NOMO-1 treated with DMSO at 0.1 percent for 48 hours (cell line): ENCODE data around the gene HRC.
A peak's percentile ranks its signal among the peaks of the same experiment; 100 is the strongest.
"Not testable (repeated sequence)": the region's sequence is repeated elsewhere in the genome, so short reads cannot be mapped to it uniquely, and the experiment has no call there.

Source experiments
- DNase-seq: peaks from one replicate; lab custom pipeline; 2025; ENCODE audit not compliant: unreplicated experiment; lab: John Stamatoyannopoulos, UW

HRC gene

DNA sequence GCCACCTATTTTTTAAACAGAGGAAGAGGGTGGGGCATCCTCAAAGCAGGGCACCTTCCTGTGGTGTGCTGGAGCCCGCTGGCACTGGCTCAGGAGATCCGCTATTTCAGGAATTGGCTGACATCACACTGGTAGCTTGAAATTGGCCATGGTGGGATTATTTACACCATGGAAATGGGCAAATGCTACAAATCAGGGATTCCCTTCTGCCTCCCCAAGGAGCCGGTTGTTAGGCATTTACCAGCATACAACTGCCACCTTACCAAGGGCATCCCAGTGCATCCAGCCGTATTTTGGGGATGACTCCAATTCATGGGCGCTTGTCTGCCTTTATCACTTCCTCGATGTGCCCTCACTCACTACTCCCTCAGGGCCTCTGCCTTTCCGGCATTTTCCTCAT lies 14.2 kb downstream of the HRC start:
- no peak for DNase-seq

- DNase-seq: no peak
These were observed 18.4 kb downstream of the HRC start for GRCh38 chr19:49136771-49137171.

DNA sequence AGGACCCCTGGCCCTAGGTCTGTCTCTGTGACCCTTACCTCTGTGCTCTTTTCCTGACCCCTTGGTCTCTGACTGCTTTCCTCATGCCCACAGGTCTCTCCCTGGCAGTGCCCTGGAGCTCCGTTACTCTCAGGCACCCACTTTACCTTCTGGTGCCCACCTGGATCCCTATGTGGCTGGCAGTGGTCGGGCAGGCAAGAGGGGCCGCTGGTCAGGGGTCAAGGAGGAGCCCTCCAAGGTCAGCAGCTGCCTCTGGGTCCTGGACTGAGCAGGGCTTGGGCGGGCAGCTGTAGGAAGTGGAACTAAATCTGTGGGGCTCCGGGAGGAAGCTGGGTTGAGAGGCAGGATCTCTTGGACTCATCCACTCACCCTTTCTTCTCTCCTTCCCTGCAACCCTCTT lies 19.5 kb downstream of the HRC start:
- no peak for DNase-seq

DNA sequence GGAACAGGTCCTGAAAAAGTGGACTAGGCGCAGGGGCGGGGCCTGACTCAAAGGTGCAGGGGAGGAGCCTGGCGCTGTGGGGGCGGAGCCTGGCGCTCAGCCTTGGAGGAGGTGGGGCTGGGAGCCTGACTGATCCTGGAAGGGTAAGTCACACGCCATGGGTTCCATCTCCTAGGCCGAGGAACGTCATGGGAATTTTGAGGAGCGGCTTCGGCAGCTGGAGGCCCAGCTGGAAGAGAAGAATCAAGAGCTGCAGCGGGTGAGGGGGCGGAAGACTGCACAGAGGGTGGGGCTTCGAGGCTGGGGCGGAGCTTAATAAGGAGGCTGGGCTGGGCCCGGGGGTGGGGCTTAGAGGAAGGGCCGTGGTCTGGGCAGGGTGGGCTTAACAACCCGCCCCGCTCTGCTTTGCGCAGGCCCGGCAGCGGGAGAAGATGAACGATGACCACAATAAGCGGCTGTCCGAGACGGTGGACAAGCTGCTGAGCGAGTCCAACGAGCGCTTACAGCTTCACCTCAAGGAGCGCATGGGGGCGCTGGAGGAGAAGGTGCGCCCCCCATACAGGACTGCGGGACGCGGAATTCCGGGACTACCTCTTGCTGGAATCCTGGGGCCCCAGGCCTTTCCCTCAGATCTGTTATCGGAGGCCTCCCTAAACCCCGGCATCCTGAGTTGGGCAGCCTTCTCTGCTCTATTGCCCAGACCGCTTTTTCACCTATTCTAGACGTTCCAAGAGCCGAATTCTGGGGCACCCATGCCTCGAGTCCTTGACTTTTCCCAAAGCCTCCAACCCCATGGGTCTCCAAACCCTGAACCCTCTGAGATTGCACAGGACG lies 21.4 kb downstream of the HRC start:
- DNase-seq: no peak

- DNase-seq: no peak
These were observed 22.1 kb downstream of the HRC start for GRCh38 chr19:49132974-49133609.

GRCh38 chr19:49130325-49130724 lies 24.9 kb downstream of the HRC start:
- DNase-seq: no peak

- no peak for DNase-seq
These were observed 26.0 kb downstream of the HRC start for GRCh38 chr19:49129238-49129583.

DNA sequence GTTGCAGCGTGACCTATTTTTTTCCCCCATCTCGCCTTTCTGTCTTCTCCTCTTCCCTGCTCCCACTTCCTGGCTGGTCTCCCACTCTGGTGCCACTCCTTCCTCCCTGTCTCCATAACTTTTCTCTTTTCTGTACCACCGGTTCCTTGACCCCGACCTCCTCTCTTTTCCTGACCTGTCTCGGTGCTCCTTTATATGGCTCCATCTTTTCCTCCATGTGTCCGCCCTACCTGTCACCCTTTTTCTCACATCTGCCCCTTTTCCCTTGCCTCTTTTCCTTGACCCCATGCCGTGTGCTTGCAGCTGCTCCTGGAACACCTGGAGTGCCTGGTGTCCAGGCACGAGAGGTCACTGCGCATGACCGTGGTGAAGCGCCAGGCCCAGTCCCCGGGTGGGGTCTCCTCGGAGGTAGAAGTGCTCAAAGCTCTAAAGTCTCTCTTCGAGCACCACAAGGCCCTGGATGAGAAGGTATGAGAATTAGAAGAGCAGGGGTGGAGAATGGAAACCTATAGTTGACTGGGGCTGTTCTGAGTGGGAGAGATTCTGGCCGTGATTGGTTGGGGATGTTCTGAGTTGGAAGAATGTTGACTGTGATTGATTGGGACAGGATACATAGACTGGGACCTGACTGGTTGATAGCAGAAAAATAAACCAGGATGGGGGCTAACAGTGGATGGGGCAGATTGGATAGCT lies 26.5 kb downstream of the HRC start:
- DNase-seq: no peak

GRCh38 chr19:49127674-49128544 lies 27.3 kb downstream of the HRC start:
- DNase-seq: peak; percentile 92

DNA sequence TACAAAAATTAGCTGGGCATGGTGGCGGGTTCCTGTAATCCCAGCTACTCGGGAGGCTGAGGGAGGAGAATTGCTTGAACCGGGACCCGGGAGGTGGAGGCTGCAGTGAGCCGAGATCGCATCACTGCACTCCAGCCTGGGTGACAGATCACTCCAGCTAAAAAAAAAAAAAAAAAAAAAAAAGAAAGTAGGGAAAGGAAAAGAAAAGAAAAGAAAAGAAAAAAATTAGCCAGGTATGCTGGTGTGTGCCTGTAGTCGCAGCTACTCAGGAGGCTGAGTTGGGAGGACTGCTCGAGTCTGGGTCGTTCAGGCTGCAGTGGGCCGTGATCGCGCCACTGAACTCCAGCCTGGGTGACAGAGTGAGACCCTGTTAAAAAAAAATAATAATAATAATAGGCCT lies 28.0 kb downstream of the HRC start:
- DNase-seq: not testable (repeated sequence)

GRCh38 chr19:49126575-49126974 lies 28.6 kb downstream of the HRC start:
- no peak for DNase-seq

DNA sequence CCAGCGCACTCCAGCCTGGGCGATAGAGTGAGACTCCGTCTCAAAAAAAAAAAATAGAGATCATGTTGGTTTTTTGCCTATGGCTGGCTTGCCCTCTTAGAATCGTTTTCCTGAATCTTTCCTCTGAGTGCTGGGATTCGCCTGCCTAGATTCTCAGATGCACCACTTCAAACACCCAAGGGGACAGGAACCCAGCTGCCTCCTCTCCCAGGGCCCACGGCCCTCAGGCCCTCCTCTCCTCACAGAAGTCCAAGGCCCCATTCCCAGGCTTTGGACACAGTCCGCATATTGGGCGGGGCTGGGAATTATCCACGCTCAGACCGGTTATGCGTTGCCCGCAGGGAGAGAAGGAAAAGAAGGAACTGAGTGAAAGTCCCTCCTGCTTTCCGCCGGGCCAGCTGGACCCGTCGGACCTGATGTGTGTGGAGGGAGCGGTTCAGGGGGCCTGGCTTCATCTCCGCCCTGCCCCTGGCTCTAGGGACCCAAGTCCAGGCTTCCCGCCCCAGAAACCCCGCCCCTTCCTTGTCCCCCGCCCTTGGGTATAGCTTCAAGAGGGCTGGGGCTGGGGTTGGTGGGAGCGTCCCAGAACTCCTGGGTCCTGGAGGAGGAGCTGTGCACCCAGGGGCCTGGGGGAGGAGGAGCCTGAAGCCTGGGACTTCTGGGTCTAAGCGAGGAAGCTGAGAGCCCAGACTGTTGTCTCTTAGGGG lies 30.0 kb downstream of the HRC start:
- no peak for DNase-seq

GRCh38 chr19:49123285-49123684 lies 31.9 kb downstream of the HRC start:
- not testable (repeated sequence) for DNase-seq

GRCh38 chr19:49121841-49122240 lies 33.4 kb downstream of the HRC start:
- DNase-seq: not testable (repeated sequence)

- DNase-seq: no peak
These were observed 34.3 kb downstream of the HRC start for GRCh38 chr19:49120868-49121267.

DNA sequence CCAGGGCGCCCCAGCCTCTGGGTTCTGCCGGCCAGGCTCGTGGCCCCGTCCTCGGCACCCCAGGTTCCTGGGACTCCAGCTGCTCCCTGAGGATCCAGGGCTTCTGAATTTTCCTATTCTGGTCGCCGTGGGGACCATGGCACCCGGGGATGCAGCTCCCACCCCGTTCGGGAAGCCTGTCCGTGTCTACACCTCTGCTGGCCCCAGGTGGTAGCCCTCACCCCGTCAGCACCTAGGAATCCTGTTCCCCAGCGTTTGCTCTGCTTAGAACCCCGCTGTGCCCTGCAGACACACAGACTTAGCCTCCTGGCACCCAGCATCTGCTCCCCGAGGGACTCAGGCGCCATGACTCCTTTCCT lies 34.9 kb downstream of the HRC start:
- DNase-seq: no peak

GRCh38 chr19:49119411-49120324 lies 35.5 kb downstream of the HRC start, which contains the start of gene PPFIA3:
Gene PPFIA3, plus strand, starts transcription at chr19:49119544. Its CDS starts 8,330 bp downstream, at chr19:49127874.
- DNase-seq: no peak

- peak; percentile 93 for DNase-seq
These were observed 36.4 kb downstream of the HRC start, which contains the start of gene C19orf73 for GRCh38 chr19:49118565-49119410. Gene C19orf73, minus strand, starts transcription at chr19:49119143. Its CDS starts 121 bp downstream, at chr19:49119022.
